NCI-H1092 treated with DMSO at 0.1 percent for 48 hours (cell line): Measurements from ENCODE around the gene FAM180B.
"Not testable (repeated sequence)": the region's sequence is repeated elsewhere in the genome, so short reads cannot be mapped to it uniquely, and the experiment has no call there.

ENCODE experiments used
- DNase-seq: peaks from one replicate; lab custom pipeline; 2025; lab: John Stamatoyannopoulos, UW

The FAM180B gene

GRCh38 chr11:47586098-47586855, at the start of gene FAM180B:
Gene FAM180B (plus strand): TSS chr11:47586678. CDS start chr11:47586769, 91 bp downstream.
- DNase-seq, result no peak

GRCh38 chr11:47536915-47537314, 49.6 kb upstream of the FAM180B start:
- DNase-seq, result no peak

GRCh38 chr11:47538741-47539565, 47.5 kb upstream of the FAM180B start:
- peak; percentile 71 for DNase-seq

- DNase-seq, result no peak
Measured at GRCh38 chr11:47539681-47540039, 46.8 kb upstream of the FAM180B start.

GRCh38 chr11:47541070-47541469, 45.4 kb upstream of the FAM180B start:
- no peak for DNase-seq

- DNase-seq, result no peak
Measured at GRCh38 chr11:47545298-47545697, 41.2 kb upstream of the FAM180B start.

GRCh38 chr11:47546274-47546673, 40.2 kb upstream of the FAM180B start:
- DNase-seq, result not testable (repeated sequence)

GRCh38 chr11:47550288-47551047, 36.0 kb upstream of the FAM180B start:
- no peak for DNase-seq

- DNase-seq, result no peak
Measured at GRCh38 chr11:47551086-47551485, 35.4 kb upstream of the FAM180B start.

GRCh38 chr11:47552056-47552565, 34.4 kb upstream of the FAM180B start:
- peak; percentile 60 for DNase-seq

GRCh38 chr11:47552566-47553405, 33.7 kb upstream of the FAM180B start, which contains the start of gene CELF1:
Gene CELF1 (minus strand): TSS chr11:47553132. CDS start chr11:47499523, 53,609 bp downstream.
- DNase-seq, result peak; percentile 90

GRCh38 chr11:47553406-47553743, 33.1 kb upstream of the FAM180B start:
- DNase-seq, result no peak

- DNase-seq, result not testable (repeated sequence)
Measured at GRCh38 chr11:47557004-47557403, 29.5 kb upstream of the FAM180B start.

- no peak for DNase-seq
Measured at GRCh38 chr11:47558695-47559094, 27.8 kb upstream of the FAM180B start.

GRCh38 chr11:47560426-47560825, 26.1 kb upstream of the FAM180B start:
- DNase-seq, result no peak

GRCh38 chr11:47562393-47562792, 24.1 kb upstream of the FAM180B start:
- not testable (repeated sequence) for DNase-seq

GRCh38 chr11:47564366-47564765, 22.1 kb upstream of the FAM180B start:
- not testable (repeated sequence) for DNase-seq

- no peak for DNase-seq
Measured at GRCh38 chr11:47564933-47565339, 21.5 kb upstream of the FAM180B start.

GRCh38 chr11:47565340-47566148, 20.9 kb upstream of the FAM180B start, which contains the start of gene PTPMT1:
Gene PTPMT1 (plus strand): TSS chr11:47565599. CDS start chr11:47565623, 24 bp downstream.
- DNase-seq, result peak; percentile 56

GRCh38 chr11:47566149-47566698, 20.3 kb upstream of the FAM180B start:
- no peak for DNase-seq
